GM21390 (cell line): Measurements from ENCODE around the gene TOMM5.
A peak's percentile ranks its signal among the peaks of the same experiment; 100 is the strongest.

ENCODE experiments used
- ATAC-seq: cut with Tn5 transposase; IDR thresholded peaks from one replicate; pipeline ENCODE4 v1.9.1; 2021; ENCODE audit not compliant: unreplicated experiment

TOMM5 gene

DNA sequence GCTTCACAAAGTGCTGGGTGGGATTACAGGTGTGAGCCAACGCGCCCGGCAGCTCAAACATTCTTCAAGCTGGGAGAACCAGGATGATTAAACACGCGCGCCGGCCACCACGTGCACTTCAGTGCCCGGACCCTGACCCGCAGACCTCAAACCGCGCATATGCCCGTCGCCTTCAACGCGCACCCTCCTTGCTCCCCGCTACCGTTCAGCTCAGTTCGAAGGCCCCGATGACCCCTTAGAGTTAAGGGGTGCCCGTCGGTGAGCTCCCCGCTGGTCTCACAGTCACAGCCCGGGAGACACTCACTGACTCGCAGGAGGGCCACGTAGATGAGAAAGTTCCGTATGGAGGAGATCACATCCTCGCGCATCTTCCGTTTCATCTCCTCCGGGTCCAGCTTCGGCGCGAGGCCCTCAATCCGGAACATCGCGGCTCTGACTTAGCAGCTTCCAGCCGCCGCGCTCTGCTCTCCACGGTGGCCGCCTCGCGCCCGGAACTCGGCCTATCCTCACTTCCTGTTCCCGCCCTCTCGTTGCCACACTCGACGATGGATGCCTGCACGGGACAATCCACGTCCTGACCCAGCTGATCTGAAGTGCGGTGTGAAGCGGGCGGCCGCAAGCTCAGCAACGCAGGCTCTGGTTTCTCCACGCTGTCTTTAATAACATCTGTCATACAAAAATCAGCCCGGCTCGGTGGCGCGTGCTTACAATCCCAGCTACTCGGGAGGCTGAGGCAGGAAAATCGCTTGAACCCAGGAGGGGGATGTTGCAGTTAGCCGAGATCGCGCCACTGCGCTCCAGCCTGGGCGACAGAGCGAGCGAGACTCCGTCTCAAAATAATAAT lies at the start of gene TOMM5:
Gene TOMM5 (minus strand): TSS at position 490 of the 844 bp plus-strand sequence. CDS start 65 bp downstream, at position 425.
- ATAC-seq, result peak; percentile 92

DNA sequence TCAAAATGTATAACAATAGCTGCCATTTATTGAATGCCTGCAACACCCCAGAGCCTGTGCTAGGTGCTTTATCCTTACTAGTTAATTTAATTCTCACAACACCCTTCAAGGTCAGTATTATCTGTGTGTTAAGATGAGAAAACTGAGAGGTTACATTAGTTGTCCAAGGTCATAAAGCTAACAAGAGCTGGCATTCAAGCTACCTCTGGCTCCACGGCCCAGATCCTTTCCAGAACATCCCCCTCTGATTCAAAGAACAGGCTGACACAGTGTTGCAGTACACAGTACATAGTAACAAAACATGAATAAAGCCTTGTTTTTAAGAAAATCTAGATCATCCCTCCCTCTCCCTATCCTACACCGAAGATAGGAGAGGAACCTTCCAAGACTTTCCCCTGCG lies 48.9 kb upstream of the TOMM5 start:
- ATAC-seq, result no peak

DNA sequence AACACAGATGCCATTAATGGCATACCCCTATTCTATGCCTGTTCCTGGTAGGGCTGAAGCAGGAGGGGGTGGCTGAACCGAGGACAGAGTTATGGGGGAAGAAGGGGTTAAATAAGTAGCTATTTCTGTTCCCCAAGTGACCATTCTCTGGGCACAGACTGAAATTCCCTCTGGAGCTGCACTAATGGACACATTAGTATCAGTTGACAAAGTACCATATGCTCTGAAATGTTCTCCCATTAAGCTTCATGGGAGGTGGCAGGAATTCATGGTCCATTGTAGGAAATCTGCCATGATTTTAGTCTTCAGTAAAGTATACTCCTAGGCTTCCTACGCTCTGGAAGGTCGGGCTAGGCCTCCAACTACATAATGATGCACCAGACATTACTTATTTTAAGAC lies 47.8 kb upstream of the TOMM5 start:
- no peak for ATAC-seq

DNA sequence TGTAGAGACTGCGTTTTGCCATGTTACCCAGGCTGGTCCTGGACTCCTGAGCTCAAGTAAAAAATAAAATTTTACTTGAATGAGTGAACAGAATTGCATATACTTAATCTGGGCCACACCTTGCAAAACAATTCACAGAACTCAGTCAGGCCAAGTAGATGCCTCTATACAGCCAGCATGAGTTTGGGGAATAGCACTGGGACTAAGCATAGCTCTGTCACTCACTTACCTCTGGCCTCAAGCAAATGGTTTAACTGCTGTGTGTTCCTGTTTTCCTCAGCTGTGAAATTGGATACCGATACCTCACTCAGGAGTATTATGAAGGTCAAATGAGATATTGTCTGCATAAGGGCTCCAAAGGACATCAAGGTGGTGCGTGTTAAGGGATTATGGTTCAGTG lies 47.4 kb upstream of the TOMM5 start:
- no peak for ATAC-seq

DNA sequence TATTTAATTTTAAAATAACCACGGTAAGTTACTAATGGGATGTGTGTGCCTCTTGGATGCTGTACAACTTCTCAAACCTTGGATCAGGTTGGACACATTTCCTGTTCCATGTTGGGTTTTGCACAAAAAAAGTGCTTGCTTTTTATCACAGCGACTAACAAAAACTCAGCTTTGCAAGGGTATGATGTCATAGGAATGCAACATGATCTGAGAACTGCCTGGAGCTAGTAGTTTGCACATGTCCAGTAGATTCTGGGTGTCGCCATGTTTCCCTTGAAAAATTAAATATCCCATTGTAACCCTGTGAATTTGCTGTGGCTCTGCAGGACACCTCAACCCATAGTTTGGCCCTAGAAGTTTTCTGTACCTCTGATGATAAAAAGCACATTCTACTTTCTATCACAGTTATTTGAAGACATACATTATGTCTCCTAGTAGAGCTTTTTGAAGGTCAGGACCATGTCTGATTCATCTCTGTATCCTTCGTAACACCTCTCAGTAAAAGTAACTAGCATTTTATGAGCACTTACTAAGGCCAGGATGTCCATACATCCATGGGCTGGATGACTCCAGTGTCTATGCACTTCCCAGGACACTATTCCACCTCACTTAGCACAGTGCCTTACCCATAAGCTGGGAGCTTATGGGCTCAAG lies 46.8 kb upstream of the TOMM5 start:
- no peak for ATAC-seq

DNA sequence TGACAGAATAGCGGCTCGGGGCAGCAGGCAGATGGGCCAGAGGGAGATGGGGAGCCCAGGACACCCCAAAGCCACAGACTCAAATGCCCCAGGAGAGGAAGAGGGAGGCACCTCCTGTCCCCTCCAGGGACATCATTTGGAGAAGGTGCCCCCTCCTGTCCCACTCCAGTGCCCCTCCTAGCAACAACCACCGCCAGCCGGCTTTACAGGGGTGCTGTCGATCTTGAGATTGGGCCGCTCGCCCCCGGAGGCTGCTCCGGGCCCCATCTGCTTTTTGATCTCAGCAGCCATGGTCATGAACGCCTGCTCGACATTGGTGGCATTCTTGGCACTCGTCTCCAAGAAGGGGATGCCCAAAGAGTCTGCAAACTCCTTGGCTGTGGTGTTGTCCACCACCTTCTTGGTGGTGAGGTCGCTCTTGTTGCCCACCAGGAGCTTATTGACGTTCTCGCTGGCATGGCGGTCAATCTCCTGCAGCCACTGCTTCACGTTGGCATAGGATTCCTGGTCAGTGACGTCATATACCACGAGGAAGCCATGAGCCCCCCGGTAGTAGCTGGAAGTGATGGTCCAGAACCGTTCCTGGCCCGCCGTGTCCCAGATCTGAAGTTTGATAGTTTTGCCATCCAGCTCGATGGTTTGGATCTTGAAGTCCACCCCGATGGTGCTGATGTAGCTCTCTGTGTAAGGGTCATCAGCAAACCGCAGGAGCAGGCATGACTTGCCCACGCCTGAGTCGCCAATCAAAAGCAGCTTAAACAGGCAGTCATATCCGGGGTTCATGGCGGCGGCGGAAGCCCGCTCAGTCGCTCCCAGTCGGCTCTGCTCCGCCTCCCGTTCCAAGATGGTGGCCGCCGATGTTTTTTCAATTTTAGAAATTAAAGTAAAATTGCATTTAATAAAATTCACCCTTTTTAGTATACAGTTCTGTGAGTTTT lies 44.4 kb upstream of the TOMM5 start:
- ATAC-seq, result no peak

DNA sequence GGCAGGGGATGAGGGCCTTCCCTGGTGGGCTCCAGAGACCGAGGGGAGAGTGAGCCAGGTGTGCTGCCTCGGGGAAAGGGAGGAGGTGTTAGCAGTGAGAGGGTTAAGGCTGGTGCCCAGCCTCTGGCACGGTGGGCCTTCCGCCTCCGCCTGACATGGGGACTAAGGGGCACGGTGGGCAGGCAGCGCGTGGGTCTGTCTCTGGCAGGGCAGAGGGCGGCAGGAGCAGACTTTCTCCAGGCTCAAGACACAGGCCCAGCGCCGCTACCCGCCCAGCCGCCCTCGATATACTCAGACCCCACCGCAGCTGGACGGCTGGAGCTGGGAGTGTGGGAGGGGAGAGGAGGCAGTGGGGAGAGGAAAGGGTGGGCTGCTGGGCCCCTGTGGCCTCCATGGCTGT lies 43.4 kb upstream of the TOMM5 start:
- ATAC-seq, result no peak

DNA sequence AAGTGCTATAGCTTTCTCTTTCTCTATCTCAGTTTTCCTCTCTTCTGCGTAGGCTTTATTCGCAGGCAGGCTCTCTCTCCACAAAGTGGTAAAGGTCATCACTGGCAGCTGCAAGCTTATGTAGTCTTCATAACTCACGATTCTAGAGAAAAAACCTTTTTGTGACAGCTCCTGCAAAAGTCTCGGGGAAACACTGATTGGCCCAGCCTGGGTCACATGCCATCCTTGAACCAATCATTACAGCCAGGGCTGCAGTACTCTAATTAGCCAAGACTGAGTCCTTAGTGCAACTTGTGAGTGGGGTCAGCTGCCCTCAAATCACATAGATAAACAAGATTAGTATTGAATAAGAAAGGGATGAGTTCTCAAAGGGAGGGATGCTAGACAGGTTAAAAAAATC lies 40.1 kb upstream of the TOMM5 start:
- ATAC-seq, result no peak

DNA sequence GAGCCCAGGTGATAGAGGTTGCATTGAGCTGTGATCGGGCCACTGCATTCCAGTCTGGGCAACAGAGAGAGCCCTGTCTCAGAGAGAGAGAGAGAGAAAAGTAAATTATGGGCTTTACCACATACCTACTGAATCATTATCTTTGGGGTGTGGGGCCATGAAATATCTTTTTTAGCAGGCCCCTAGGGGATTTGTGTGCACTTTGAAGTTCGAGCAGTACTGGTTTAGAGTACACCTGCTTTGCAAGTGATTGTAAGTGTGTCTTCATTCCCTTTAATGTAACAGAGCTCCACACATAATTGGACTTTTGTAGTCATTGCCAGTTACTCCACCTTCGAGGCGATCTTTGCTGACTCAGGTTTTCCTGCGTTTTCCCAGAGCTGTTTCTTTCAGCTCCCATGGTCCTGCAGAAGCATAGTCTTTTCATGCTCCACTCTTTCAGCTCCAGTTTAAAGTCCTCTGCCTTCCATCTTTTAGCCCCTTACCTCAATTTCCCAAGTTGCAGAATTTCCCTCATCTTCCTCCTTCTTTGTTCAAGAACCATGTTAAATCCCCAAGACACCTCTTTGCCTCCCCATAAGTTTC lies 34.4 kb upstream of the TOMM5 start:
- no peak for ATAC-seq

DNA sequence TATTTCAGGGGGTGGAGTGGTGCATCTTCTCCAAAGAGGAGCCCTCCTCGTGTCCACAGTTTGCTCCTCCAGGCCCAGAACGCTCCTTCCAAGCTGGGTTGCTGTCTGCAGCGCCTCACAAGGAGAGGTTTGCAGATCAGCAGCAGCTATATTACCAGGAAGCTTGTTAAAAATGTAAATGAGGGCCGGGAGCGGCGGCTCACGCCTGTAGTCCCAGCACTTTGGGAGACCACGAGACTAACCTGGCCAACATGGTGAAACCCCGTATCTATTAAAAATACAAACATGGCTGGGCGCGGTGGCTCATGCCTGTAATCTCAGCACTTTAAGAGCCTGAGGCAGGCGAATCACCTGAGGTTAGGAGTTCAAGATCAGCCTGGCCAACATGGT lies 33.4 kb upstream of the TOMM5 start:
- no peak for ATAC-seq

DNA sequence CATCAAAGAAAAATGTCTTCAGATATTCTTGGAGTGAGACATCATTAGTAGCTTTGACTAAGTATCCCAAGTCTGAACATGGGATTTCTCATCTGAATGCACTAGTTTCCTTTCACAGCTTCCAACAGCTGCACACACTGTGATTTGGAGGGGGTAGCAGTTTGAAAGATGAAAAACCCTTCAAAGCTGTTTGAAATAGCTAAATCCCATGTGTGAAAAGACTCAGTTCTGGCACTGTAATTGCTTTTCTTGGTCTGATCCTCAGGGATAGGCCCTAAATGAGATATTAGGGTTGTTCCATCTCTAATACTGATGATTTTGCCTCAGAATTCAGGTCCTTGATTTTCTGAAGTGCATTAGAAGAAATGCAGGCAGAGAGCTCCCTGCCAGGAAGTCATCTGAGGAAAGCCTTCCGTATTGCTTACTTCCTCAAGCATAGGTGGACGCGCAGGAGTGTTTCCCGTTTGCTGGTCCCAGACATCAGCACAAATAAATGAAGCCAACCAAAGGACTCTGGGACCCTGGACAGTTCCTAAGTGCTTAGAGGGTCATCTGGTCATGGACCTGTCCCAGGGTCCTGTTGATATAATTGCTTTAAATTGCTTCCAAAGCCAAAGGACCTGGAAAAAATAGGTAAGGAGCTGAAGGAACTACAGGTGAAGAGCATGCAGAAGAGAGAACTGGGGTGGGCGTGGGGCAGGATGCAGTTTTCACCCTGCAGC lies 32.8 kb upstream of the TOMM5 start:
- no peak for ATAC-seq

DNA sequence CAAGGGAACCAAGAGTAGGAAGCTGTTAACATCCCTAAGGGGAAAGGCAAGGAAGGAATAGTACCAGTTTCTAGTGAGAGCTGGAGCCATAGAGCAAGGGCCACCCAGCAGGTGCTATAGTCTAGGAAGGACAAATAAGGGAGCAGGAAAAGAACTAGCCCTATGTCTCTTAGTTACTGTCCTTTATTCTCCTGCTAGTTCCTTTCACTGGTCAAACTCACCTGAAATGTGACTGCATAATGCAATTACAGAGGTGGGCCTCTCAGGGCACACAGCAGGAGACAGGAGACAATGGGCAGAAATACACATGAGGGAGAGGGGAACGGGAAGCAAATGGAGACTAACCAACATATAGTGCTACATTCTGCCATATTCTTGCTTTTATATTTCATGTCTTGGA lies 31.7 kb upstream of the TOMM5 start:
- ATAC-seq, result no peak

DNA sequence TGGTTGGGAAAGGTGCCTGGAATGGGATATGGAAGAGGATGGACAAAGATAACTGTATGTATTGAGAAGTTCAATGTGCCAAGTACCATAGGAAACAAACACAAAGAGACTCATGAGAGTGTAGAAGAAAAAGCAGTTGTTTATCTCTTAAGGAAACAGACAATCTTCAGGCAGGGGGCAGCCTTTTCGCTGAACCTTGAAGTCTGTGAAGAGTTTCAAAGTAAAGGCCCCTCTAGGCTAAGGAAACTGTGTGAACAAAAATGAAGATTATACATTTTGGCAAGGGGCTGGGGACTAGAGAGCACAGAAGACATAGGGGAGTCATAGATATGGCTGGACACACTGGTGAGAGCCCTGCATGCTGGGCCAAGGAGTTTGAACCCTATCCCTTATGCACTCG lies 30.9 kb upstream of the TOMM5 start:
- ATAC-seq, result no peak

DNA sequence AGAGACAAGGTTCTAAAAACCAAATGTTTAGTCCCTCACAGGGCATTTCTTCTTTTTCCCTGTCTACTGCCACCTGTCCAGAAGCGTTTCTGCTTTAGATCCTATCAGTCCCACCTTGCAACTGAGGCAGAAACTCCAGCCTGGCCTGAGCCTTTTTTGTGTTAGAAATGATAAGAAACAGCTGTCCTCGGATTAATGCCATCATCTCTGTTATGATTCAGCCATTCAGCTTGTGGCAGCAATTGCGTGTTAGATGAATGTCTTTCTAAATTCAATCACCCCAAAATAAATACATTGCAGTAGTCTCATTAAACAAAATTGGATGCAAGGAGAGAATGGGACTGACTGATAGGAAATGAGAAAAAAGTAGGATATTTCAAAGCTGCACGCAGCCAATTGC lies 30.1 kb upstream of the TOMM5 start:
- ATAC-seq, result no peak

DNA sequence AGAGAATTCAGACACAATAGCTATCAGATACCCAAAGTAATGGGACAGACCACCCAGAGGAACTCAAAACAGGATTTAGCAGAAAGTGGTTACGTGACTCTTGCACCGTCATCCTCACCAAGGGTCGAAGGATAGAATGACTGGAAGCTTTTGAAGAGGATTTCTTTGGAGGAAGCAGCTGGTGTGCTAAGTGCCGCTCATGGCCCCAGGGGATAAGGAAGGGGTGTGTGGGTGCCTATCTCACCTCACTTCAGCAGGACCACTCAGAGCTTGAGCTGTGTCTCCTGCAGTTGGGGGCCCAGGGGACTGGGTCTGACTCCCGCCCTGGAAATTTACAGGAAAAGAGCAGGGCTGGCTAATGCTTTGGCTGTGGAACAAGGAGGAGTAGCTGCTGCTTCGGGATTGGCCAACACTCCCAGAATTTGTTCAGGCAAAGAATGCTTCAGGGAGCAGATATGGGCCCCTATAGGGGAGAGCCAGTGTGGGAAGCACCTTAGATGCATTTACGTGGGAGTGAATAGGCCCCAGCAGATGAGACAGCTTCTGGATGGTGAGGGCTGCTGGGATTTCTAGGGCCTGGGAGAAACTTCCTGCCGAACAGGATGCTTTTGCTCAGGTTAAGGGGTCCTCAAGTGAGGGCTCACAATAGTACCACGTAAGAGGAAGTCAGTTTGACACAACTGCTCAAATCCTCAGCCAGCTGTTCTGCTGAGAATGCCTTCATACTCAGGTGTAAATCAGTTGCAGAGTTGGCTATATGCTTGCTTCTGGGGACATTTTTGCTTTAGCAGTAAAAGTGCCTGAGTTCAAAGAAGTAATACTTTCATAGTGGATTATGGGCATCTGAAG lies 29.1 kb upstream of the TOMM5 start:
- no peak for ATAC-seq

DNA sequence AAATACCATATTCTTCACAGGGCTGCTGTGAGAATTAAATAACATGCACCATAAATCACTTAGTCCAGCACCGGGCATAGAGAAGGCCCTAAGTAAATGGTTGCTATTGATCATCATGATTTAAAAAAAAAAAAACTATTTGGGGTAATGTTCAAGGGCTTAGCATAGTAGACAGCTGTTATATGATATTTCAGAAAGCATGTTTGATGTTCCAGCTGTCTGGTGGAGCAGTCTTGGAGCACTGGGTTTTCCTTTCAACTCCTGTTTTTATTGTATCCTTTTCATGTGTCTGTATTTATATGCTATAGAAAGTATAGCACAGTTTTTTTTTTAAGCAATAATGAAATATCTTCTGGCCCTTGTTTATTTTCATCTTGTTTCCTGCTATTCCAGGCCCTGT lies 28.0 kb upstream of the TOMM5 start:
- ATAC-seq, result no peak

DNA sequence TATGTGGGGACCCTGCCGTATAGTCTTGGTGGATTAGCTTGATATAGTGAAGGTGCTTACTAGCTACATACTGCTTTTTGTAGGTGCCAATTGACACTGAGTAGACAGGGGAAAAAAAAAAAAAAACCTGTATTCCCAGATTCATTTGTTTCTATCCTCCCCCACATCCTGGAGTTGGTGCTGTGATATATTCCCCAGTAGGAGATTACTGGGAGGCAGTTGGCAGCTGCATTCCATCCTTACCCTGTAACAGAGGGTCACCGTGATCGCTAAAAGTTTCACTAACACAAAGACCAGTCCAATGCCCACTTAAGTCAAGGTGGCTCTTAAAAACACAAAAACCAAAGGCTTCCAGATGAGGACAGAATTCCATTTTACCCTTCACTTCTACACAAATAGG lies 27.4 kb upstream of the TOMM5 start:
- no peak for ATAC-seq

DNA sequence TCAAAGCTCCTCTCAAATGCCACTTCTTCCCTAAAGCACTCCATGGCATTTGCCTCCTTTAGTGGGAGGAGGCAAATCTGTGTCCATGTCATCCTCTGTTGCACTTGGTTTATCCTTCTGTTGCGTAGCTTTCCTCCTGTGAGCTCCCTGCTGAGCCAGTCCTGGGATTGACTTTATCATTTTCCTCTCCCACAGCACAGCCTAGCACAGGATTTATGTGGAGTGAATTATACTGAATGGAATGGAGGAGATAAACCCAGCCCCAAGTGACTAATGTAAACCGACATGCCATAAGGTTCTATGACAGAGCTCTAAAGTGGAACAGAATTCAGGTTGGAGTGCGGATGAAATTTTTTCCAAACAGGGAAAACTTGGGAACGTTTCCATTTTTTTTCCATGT lies 26.4 kb upstream of the TOMM5 start:
- ATAC-seq, result no peak

DNA sequence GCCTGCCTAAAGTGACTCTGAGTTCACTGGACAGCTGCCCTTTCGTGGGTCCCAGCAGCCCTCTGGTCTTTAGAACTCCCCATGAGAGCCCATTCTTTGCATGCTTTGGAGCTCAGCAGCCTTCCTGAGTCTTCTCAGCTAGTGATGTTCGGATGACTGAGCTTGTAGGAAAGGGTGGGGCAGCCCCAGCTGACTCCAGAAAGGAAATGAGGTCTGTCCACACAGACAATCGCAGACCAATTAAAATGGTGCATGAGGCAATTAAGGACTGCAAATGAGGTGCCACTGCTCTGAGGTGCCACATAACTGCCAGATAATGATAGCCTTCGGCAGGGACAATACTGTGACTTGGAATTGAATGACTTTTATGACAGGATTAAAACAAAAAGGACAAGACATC lies 25.4 kb upstream of the TOMM5 start:
- ATAC-seq, result no peak

DNA sequence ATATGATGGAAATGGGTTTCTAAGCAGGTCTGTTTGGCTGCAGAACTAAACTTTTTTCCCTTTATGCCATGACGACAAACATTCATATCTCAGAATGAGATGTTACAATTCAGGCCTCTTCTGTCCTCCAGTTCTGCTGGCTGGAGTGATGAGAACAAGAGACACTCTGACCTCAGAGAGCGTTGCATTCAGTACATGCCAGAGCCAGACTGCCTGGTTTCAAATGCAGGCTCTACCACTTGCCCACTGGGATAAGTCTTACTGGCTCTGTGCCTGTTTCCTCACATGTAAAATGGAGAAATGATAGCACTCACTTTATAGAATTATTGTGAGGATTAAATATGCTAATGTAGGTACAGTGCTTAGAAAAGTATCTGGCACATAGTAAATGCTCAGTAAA lies 24.8 kb upstream of the TOMM5 start:
- ATAC-seq, result no peak
